ENCODE data around the gene FOXS1. TPM values are rescaled to one million over a fixed set of nuclear protein-coding genes. Genes with fewer than 3 reads are reported as not detected.

Gene FOXS1
- total RNA-seq, 1 experiment from 2014 or later: 0.22 TPM

DNA sequence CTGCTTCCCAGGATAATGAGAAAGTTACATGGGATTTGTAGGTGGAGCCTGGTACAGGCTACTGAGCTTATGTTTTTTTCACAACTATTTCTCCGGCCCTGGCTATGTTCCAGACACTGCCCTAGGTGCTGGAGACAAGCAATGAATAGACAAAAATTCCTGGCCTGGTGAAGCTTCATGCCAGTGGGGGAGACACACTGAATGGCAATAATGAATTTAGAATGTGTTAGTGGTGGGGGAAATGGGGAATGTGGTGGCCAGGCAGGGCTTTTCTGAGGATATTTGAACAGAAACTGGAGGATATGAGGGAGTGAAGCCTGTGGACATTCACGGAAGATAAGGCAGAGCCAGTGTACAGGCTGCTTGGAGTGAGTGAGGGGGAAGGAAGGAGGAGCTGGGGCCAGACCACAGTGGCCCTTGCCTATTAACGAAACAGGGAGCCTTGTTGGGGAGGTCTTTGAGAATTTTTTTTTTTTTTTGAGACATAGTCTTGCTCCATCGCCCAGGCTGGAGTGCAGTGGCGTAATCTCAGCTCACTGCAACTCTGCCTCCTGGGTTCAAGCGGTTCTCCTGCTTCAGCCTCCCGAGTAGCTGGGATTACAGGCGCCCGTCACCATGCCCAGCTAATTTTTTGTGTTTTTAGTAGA, 6.6 kb downstream of the FOXS1 start:
- Histone ChIP-seq H3K4ac (ENCODE audit: low read depth, low read length) (no peak overlapping the region), H2AK5ac (ENCODE audit: insufficient read length, low read length) (no peak overlapping the region), H3K23ac (ENCODE audit: insufficient read length, low read depth, low read length) (no peak overlapping the region), H3K27ac (ENCODE audit: insufficient read length, low read depth, low read length) (no peak overlapping the region), H3K4me2 (ENCODE audit: insufficient read depth, insufficient read length, low read length) (no peak overlapping the region), H3K79me1 (ENCODE audit: insufficient read depth, low read depth, low read length, poor library complexity, severe bottlenecking) (no peaks in the 10 kb centered on the region), H3K9ac (ENCODE audit: extremely low read depth, insufficient read length, low read length) (no peak overlapping the region), H2BK15ac (ENCODE audit: low read depth, low read length) (no peak overlapping the region), H3K14ac (ENCODE audit: insufficient read depth, low read length) (no peak overlapping the region), H2BK5ac (ENCODE audit: insufficient read length, low read length) (no peak overlapping the region), H2AFZ (ENCODE audit: low read length) (no peak overlapping the region), H3K79me2 (ENCODE audit: insufficient read depth, low read length) (no peaks in the 10 kb centered on the region), H3K56ac (ENCODE audit: insufficient read length, low read depth, low read length) (no peak overlapping the region), H3T11ph (ENCODE audit: low read length) (no peak overlapping the region), H4K8ac (replicated peaks; ENCODE audit: insufficient read length, low read depth, low read length) (no peak overlapping the region), H4K91ac (ENCODE audit: insufficient read length, low read depth, low read length) (no peak overlapping the region), H3K18ac (ENCODE audit: insufficient read length, low read depth, low read length) (no peak overlapping the region), H3K27me3 (ENCODE audit: insufficient read depth, low read length) (no peaks in the 10 kb centered on the region), H2BK120ac (ENCODE audit: low read depth, low read length, poor library complexity, severe bottlenecking) (no peak overlapping the region), H4K5ac (ENCODE audit: insufficient read length, low read depth, low read length) (no peak overlapping the region), H2BK12ac (ENCODE audit: insufficient read length, low read depth, low read length) (no peak overlapping the region), H4K20me1 (ENCODE audit: control insufficient read depth, insufficient read depth, insufficient read length) (no peaks in the 10 kb centered on the region), H2BK20ac (ENCODE audit: low read depth, low read length, poor library complexity, severe bottlenecking) (no peak overlapping the region), H3K23me2 (ENCODE audit: insufficient read length, low read depth, low read length, poor library complexity, severe bottlenecking) (no peaks in the 10 kb centered on the region), H3K9me3 (ENCODE audit: control insufficient read depth, low read depth, low read length) (no peaks in the 10 kb centered on the region), H3K4me1 (ENCODE audit: insufficient read depth, low read length) (no peaks in the 10 kb centered on the region; the same call in 1 of the 2 replicates)
- H3K4me1 Mint-ChIP-seq: peaks cover 38 to 39% of the 10 kb centered on the region in 2 experiments
- H3K27ac Mint-ChIP-seq: no peak overlapping the region
- no peak for DNase-seq
- TF ChIP-seq, protein P1, sequence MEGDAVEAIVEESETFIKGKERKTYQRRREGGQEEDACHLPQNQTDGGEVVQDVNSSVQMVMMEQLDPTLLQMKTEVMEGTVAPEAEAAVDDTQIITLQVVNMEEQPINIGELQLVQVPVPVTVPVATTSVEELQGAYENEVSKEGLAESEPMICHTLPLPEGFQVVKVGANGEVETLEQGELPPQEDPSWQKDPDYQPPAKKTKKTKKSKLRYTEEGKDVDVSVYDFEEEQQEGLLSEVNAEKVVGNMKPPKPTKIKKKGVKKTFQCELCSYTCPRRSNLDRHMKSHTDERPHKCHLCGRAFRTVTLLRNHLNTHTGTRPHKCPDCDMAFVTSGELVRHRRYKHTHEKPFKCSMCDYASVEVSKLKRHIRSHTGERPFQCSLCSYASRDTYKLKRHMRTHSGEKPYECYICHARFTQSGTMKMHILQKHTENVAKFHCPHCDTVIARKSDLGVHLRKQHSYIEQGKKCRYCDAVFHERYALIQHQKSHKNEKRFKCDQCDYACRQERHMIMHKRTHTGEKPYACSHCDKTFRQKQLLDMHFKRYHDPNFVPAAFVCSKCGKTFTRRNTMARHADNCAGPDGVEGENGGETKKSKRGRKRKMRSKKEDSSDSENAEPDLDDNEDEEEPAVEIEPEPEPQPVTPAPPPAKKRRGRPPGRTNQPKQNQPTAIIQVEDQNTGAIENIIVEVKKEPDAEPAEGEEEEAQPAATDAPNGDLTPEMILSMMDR (conservative IDR thresholded peaks at IDR 0.05): no peak
- no CpG with 5 or more reads among the region's 9 CpGs for WGBS (ENCODE audit: extremely low coverage, insufficient read length, low lambda C conversion rate)
- no peak overlapping the region for H3K4me3 Mint-ChIP-seq
- no peaks in the 10 kb centered on the region for H3K9me3 Mint-ChIP-seq
- no peaks in the 10 kb centered on the region; the same call in 1 of the 2 replicates for H3K27me3 Mint-ChIP-seq (ENCODE audit: low read depth)
- H3K36me3 Mint-ChIP-seq (ENCODE audit: insufficient read depth in 1 of 3, low read depth in 3 of 3): no peaks in the 10 kb centered on the region
